Fibroblast of the aortic adventitia (primary cell): ENCODE data around the gene WDR91. TPM values are rescaled to one million over a fixed set of nuclear protein-coding genes. Genes with fewer than 3 reads are reported as not detected.

ENCODE experiments used
- DNase-seq: peaks from one replicate; pipeline ENCODE4 v3.0.0-alpha.2; 2010; ENCODE audit warnings: low read depth
- H3K4me3 ChIP-seq: 2 replicates; pipeline ENCODE4 v1.5.1; 2011; ENCODE audit warnings: low read depth, mild to moderate bottlenecking, control low read depth, low read length, moderate library complexity
- CTCF ChIP-seq: IDR thresholded peaks from 2 replicates; pipeline ENCODE4 v1.5.1; 2011; ENCODE audit warnings: mild to moderate bottlenecking, low read length, control low read depth, inconsistent platforms; ENCODE audit not compliant: insufficient read depth
- total RNA-seq: library from RNA; depleted of rRNA; stranded (reverse); fragments of >200 nt; gene quantifications from 2 replicates; pipeline ENCODE4 v1.2.3, GENCODE V29; 2012; ENCODE audit warnings: low replicate concordance

The WDR91 gene
- total RNA-seq, 1 donor: 6.5 TPM

GRCh38 chr7:135152442-135152841 lies 58.9 kb downstream of the WDR91 start:
- no peak for TF ChIP-seq CTCF
- H3K4me3 ChIP-seq: no peak overlapping the region
- no peak for DNase-seq

- TF ChIP-seq CTCF: no peak
- no peak overlapping the region for H3K4me3 ChIP-seq
- DNase-seq: no peak
Observed at GRCh38 chr7:135151533-135151932, 59.8 kb downstream of the WDR91 start.

- DNase-seq: no peak
- no peak for TF ChIP-seq CTCF
- H3K4me3 ChIP-seq: no peak overlapping the region
Observed at GRCh38 chr7:135151132-135151531, 60.2 kb downstream of the WDR91 start.

- no peak for DNase-seq
- TF ChIP-seq CTCF: no peak
- no peak overlapping the region for H3K4me3 ChIP-seq
Observed at GRCh38 chr7:135150072-135150782, 61.1 kb downstream of the WDR91 start.

GRCh38 chr7:135147899-135148721 lies 63.2 kb downstream of the WDR91 start, which contains the start of gene TMEM140:
Gene TMEM140 (plus strand): TSS chr7:135148072. CDS start chr7:135164442, 16,370 bp downstream.
- TF ChIP-seq CTCF: peak; percentile 28
- peak; percentile 73 for DNase-seq
- peak within 1 kb of the TSS; percentile 66 for H3K4me3 ChIP-seq

- peak; percentile 76 for DNase-seq
- TF ChIP-seq CTCF: no peak
Observed at GRCh38 chr7:135147341-135147898, 63.9 kb downstream of the WDR91 start.

More at GRCh38 chr7:135147341-135147898, 63.9 kb downstream of the WDR91 start:
- peak overlapping the region; percentile 66 for H3K4me3 ChIP-seq
